Kasumi-1 (cell line): ENCODE results near the gene ASXL2.
"Not testable (repeated sequence)": the region's sequence is repeated elsewhere in the genome, so short reads cannot be mapped to it uniquely, and the experiment has no call there.

Source experiments
- DNase-seq, 2 experiments: peaks; one replicate each; lab custom pipeline; 2025; lab: John Stamatoyannopoulos, UW

The ASXL2 gene

GRCh38 chr2:25832897-25833296 is 45.4 kb downstream of the ASXL2 start:
- peak in 1 of 2 experiments; percentile 16 for DNase-seq

GRCh38 chr2:25831746-25832449 is 46.4 kb downstream of the ASXL2 start:
- peak; percentile 23 to 46 for DNase-seq

- DNase-seq = no peak
Observed at GRCh38 chr2:25829828-25830227, 48.5 kb downstream of the ASXL2 start.

- no peak for DNase-seq
Observed at GRCh38 chr2:25829377-25829704, 48.9 kb downstream of the ASXL2 start.

- not testable (repeated sequence) for DNase-seq
Observed at GRCh38 chr2:25828532-25829376, 49.5 kb downstream of the ASXL2 start.

- DNase-seq = no peak
Observed at GRCh38 chr2:25825238-25825637, 53.0 kb downstream of the ASXL2 start.

GRCh38 chr2:25824718-25825117 is 53.6 kb downstream of the ASXL2 start:
- DNase-seq = no peak

GRCh38 chr2:25824216-25824615 is 54.1 kb downstream of the ASXL2 start:
- no peak for DNase-seq

- DNase-seq = no peak
Observed at GRCh38 chr2:25822190-25823117, 55.8 kb downstream of the ASXL2 start.

GRCh38 chr2:25821225-25822056 is 56.8 kb downstream of the ASXL2 start:
- DNase-seq = no peak

GRCh38 chr2:25819597-25820039 is 58.7 kb downstream of the ASXL2 start:
- DNase-seq = no peak

- DNase-seq = no peak
Observed at GRCh38 chr2:25817630-25818029, 60.7 kb downstream of the ASXL2 start.

GRCh38 chr2:25817006-25817405 is 61.3 kb downstream of the ASXL2 start:
- DNase-seq = no peak

- no peak for DNase-seq
Observed at GRCh38 chr2:25816249-25816648, 62.0 kb downstream of the ASXL2 start.

- DNase-seq = no peak
Observed at GRCh38 chr2:25814681-25815080, 63.6 kb downstream of the ASXL2 start.

GRCh38 chr2:25810428-25810827 is 67.9 kb downstream of the ASXL2 start:
- no peak for DNase-seq

GRCh38 chr2:25809646-25810045 is 68.6 kb downstream of the ASXL2 start:
- no peak for DNase-seq

GRCh38 chr2:25808006-25808383 is 70.3 kb downstream of the ASXL2 start:
- no peak for DNase-seq

GRCh38 chr2:25806941-25807340 is 71.3 kb downstream of the ASXL2 start:
- DNase-seq = no peak

- no peak for DNase-seq
Observed at GRCh38 chr2:25805987-25806386, 72.3 kb downstream of the ASXL2 start.

- no peak for DNase-seq
Observed at GRCh38 chr2:25804338-25804737, 73.9 kb downstream of the ASXL2 start.
